ENCODE data around the gene ADAM29.

DNA sequence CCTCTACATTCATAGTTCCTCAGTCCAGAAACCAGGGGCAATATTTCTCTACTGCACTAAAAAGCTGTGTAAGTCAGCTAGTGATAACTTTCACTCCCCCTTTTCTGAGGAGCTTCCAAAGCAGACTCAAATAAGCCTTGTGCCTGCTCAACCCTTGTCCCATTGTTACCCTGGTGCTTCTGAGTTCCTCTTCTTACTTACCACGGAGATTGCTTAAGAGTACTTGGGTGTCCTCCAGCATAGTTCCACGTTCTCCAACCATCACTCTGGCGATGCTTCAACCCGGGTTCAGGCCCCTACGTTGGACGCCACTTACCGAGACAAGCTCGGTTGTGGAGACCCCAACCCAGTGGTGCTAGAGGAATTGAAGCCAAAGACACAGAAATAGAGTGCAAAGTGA, 71.6 kb downstream of the ADAM29 start:
- TF ChIP-seq, protein P1, sequence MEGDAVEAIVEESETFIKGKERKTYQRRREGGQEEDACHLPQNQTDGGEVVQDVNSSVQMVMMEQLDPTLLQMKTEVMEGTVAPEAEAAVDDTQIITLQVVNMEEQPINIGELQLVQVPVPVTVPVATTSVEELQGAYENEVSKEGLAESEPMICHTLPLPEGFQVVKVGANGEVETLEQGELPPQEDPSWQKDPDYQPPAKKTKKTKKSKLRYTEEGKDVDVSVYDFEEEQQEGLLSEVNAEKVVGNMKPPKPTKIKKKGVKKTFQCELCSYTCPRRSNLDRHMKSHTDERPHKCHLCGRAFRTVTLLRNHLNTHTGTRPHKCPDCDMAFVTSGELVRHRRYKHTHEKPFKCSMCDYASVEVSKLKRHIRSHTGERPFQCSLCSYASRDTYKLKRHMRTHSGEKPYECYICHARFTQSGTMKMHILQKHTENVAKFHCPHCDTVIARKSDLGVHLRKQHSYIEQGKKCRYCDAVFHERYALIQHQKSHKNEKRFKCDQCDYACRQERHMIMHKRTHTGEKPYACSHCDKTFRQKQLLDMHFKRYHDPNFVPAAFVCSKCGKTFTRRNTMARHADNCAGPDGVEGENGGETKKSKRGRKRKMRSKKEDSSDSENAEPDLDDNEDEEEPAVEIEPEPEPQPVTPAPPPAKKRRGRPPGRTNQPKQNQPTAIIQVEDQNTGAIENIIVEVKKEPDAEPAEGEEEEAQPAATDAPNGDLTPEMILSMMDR (IDR thresholded peaks at IDR 0.05): no peak
- TF ChIP-seq POLR2A (IDR thresholded peaks at IDR 0.05): no peak
